GM10248 (cell line): Measurements from ENCODE around the gene POC1B.

Experiments used
- CTCF ChIA-PET: fragments of 300-600 bp; sonication (Branson Sonifier 250); formaldehyde crosslinking; extraction: SDS; loops from one replicate; lab custom pipeline; 2021; ENCODE audit warnings: antibody characterized with exemption; lab: Yijun Ruan, JAX
- POLR2A ChIA-PET: fragments of 350-650 bp; sonication (Branson Sonifier 250); formaldehyde crosslinking; extraction: SDS; loops from one replicate; lab custom pipeline; 2020; ENCODE audit warnings: antibody characterized with exemption; lab: Yijun Ruan, JAX
- DNase-seq: peaks from one replicate; pipeline ENCODE4 v3.0.0; 2012; ENCODE audit errors: extremely low spot score
- CTCF ChIP-seq: IDR thresholded peaks from 2 replicates; pipeline ENCODE4 v1.5.1; 2012; ENCODE audit warnings: mild to moderate bottlenecking, low read depth; ENCODE audit errors: extremely low read depth, missing control alignments, control extremely low read depth

POC1B gene

DNA sequence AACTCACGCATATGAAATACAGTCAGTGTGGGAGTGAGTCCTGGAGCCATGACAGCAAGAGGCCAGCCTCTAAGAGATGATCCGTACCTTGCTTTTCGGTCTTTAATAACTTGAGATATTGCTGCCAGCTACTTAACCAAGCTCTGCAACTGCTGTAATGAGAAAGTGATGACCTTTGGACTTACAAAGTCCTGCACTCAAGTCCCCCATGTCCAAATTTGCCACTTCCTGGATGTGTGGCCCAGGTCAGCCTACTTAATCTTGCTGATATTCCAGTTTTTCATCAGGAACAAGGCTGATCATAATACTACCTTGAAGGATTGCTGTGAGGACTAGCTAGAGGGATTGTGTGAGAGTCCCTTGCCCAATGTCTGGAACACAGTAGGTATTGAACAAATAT lies 139.7 kb downstream of the POC1B start:
- DNase-seq = no peak
- POLR2A ChIA-PET = no interaction called here
- no peak for TF ChIP-seq CTCF
- CTCF ChIA-PET = interaction anchor here (1.3 kb wide), 1 partner anchor 11 kb away, joined by 4 read pairs; no protein-coding TSS in a partner anchor

DNA sequence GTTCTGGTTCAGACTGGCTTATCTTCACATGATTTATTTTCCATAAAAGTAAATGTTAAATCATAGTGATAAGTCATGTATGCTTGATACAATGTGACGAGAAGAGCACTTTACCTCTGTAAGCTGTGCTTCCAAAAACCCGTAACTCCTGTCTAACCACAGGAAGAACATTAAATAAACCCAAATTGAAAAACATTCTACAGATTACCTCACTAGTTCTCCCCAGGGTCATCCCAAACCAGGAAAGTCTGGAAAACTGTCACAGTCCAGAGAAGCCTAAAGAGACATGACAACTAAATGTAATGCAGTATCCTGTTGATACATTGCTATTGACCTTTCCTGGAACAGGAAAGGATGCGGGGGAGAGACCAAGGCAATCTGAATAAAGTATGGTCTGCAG lies 141.0 kb downstream of the POC1B start:
- no peak for TF ChIP-seq CTCF
- CTCF ChIA-PET = no interaction called here
- POLR2A ChIA-PET = no interaction called here
- DNase-seq = no peak

GRCh38 chr12:89384050-89384758 lies 141.6 kb downstream of the POC1B start:
- no peak for DNase-seq
- ChIA-PET CTCF (no interaction called here), POLR2A (no interaction called here)
- TF ChIP-seq CTCF = no peak

GRCh38 chr12:89383235-89384049 lies 142.4 kb downstream of the POC1B start:
- ChIA-PET POLR2A (no interaction called here), CTCF (no interaction called here)
- TF ChIP-seq CTCF = no peak
- DNase-seq = no peak

- POLR2A ChIA-PET = no interaction called here
- no peak for DNase-seq
- TF ChIP-seq CTCF = no peak
- CTCF ChIA-PET = no interaction called here
Measured at GRCh38 chr12:89382328-89382727, 143.5 kb downstream of the POC1B start.

DNA sequence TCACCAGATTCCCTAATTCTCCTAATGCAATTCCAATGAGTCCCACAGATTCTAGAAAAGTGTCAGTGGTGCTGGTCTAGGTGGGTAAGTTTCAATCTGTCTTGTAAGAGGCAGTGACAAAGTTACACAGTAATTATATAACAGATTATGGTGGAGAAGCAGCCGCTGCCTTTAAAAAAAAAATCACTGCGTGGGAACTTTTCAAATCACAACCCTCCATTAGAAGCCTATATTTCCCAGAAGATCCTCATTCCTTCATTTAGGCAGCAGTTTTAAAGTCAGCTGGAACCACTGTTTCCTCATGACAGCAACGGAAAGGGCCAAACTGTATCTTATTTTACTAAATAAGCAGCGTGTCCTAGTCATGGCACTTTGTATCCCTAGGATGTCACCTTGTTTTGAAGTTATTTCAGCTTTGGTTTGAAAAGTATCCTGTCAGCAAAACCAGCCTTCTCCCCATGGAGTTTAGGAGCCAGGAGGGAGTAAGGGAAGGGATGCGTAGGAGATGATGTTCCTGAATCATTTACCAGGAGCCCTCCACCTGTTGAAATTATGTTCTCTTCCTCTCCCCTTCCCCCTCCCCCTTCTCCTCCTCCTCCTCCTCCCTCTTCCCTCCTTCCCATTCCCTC lies 145.9 kb downstream of the POC1B start:
- no peak for TF ChIP-seq CTCF
- no peak for DNase-seq
- ChIA-PET POLR2A (no interaction called here), CTCF (no interaction called here)
